GM12801 (cell line): ENCODE measurements around the gene NYAP2.

ENCODE experiments used
- TF ChIP-seq, protein P1 (sequence below): IDR thresholded peaks from one replicate; pipeline ENCODE4 v1.5.1; 2011; ENCODE audit warnings: control low read depth; ENCODE audit not compliant: insufficient read length; ENCODE audit errors: extremely low read depth

NYAP2 gene

DNA sequence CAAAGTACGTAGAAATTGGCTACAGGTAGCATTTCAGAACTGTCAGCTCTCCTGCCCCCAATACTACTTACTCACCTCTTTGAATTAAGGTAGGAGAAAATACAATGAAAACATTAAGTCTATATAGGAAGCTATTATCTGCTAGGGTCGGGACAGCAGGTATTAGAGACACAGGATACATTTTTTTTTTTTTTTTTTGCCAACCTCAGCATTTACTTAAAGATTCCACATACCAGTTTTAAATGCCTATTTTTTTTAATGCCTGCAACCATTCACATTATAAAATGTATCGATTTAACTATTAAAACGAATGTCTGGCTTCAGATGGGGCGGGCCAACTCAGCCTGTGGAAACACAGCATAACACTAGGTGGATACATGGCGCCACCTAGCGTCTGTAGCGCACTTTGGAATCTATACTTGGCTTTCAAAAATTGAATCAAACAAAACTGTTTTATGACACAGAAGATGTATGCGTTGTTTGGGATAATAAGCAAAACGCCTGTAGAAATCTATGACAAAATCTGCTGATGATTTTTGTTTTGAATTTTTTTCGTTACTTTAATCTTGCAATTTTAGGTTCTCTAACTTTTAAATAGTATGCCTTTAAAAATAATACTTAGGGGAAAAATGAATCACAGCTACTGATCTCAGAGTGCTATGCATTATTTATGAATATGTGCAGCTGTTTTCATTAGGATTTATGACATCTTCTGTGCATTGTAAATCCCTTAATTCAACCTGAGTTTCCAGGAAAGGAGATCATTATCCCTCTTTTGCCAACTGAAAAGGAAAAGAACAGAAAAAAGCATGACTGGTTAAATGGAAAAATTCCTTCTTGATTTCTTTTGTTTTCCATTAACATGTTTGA is 261.0 kb downstream of the NYAP2 start:
- TF ChIP-seq, protein P1, sequence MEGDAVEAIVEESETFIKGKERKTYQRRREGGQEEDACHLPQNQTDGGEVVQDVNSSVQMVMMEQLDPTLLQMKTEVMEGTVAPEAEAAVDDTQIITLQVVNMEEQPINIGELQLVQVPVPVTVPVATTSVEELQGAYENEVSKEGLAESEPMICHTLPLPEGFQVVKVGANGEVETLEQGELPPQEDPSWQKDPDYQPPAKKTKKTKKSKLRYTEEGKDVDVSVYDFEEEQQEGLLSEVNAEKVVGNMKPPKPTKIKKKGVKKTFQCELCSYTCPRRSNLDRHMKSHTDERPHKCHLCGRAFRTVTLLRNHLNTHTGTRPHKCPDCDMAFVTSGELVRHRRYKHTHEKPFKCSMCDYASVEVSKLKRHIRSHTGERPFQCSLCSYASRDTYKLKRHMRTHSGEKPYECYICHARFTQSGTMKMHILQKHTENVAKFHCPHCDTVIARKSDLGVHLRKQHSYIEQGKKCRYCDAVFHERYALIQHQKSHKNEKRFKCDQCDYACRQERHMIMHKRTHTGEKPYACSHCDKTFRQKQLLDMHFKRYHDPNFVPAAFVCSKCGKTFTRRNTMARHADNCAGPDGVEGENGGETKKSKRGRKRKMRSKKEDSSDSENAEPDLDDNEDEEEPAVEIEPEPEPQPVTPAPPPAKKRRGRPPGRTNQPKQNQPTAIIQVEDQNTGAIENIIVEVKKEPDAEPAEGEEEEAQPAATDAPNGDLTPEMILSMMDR: peak; percentile 59

DNA sequence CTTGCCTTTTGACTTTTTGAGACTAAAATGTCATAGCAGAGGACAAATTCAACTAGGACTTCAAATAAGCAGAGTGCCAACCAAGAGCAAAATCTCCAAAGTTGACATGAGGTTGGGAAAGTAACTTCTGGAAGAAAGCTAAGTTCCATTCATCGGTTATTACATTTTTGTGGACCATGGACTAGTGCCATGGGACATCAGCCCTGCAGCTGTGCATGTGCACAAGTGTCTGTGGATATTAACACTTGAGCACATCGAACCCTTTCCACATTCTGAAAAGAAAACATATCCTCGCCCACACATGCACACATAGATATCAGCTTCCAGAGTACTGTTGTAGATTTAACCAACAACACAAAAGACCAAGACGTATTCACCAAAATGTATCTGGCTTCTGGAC is 262.6 kb downstream of the NYAP2 start:
- TF ChIP-seq, protein P1: no peak

DNA sequence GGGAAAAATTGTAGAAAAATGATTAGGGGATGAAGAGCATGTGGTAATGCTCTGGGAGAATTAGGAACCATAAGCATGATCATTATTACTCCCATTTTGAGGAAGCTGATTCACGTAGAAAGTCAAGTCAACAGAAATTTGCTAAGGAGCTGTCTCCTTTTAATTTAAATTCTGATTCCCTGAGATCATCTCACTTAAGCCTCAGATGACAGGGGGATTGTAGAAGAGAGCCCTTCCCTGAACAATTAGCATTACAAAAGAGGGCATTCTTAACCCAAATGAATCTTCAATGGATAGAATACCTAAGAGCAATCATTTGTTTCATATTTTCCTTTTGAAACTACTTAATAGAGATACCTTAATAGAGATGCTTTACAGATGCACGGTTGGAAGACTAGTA is 267.9 kb downstream of the NYAP2 start:
- TF ChIP-seq, protein P1: no peak

DNA sequence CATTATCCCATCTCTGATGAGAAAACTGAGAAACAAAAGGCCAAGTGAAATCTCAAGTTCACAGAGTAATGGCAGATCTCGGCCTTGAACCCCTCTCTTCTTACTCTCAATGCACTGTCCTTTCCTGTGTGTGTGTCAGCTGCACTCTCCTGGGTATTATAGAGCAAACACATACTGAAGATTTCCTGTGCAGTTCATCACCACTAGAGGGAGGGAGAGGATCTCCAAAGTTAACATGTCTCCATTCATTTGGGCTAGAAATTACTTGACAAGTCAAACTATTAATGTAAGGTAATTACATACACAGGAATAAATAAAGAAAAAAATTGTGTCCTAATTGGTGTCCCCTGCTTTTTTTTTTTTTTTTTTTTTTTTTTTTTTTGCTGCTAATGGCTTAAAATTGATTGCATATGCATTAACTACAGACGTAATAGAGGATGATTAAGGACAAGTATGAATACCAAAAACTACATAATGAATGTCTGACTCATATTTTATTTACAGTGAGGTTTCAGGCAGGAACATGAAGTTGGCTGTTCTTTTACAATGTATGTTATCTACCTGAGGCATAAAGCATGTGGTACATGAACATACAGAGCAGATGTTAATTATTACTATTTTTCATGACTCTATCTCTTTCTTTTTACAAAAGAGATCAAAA is 269.2 kb downstream of the NYAP2 start:
- TF ChIP-seq, protein P1: no peak

DNA sequence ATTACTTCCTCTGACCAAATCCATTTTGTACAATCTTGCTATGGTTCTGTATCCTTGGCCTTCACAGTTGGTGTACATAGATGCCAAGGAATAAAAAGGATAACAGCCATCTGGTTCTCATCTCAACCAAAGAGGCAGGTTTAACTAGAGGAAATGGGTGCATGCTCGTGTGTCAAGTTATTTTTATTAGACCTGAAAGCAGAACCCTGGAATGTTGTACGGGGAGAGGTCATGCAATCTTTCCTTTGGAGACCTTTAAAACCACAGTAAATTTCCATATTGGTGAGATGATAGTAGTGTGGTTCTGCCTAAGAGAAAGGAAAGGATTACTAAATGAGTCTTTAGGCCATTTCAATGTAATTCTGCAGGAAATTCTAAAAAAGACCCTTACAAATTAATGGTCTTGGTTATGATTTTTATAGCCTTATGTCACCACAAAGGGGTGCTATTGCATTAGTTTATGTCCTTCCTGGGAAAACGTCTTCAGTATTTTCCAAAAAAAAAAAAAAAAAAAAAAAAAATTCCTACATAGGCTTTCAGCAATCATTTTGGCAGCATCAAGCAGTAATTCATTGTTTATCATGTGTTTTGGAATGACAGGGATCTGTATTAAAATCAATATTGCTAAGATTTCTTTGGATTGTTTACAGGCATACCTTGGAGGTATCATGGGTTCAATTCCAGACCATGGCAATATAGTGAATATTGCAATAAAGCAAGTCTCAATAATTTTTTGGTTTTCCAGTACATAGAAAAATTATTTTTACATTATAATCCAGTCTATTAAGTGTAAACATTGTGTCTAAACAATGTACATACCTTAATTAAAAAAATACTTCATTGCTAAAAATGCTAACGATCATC is 270.8 kb downstream of the NYAP2 start:
- TF ChIP-seq, protein P1: no peak

DNA sequence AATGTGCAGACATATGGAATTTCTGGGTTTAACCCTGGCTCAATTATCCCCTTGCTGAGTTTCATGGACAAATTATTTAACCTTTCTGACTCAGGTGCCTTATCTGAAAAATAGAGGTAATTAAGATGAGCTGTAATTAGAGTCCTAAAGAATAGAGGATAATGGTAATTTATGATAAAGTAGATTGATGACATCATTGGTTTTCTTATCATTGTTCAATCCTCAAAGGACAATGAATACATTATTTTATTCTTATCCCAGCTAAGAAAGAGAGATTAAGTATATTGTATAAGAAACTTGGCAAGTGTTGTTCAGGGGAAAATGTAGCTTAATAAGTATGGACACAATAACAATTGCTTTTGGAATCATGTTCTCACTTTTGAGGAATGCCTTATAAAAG is 279.3 kb downstream of the NYAP2 start:
- TF ChIP-seq, protein P1: no peak

DNA sequence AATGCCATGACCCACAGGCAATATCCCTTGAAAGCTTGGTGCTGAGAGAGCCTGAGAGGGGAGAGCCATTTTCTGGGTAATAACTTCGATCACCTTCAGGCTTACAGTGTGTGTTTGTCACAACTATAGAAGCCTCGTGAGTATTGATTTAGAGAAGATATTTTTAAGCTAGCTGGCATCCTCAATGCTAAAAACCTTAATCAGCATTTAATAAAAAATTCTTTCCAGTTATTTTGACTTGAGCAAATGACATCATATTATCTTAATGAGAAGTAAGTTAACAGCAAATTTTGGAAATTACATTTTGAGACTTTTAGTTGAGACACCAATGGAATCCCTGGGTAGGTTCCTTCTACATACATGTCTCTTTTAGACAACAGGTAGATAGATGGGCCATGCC is 283.7 kb downstream of the NYAP2 start:
- TF ChIP-seq, protein P1: no peak
